ENCODE results near the gene IFT43.

- TF ChIP-seq CTCF (IDR thresholded peaks at IDR 0.05) (no peak), EP300 (IDR thresholded peaks at IDR 0.05) (no peak)
Observed at GRCh38 chr14:76073717-76074116, 88.2 kb downstream of the IFT43 start.
